Left colon (tissue), 2 donors: Measurements from ENCODE around the gene RABGGTB. TPM values are rescaled to one million over a fixed set of nuclear protein-coding genes. Genes with fewer than 3 reads are reported as not detected.
"Not testable (repeated sequence)": the region's sequence is repeated elsewhere in the genome, so short reads cannot be mapped to it uniquely, and the experiment has no call there.

Experiments used
- ATAC-seq: fragments of 200-7000 bp; cut with Tn5 transposase; one replicate; pipeline ENCODE4 v1.9.1; 2020; ENCODE audit warnings: mild to moderate bottlenecking, moderate library complexity
- DNase-seq, 2 donors: peaks; one replicate each; pipeline ENCODE4 v3.0.0-alpha.2; 2020
- intact Hi-C, 2 donors: fragments of 100-400 bp; cut with DNase I in 1 of 2; cut with micrococcal nuclease in 1 of 2; formaldehyde crosslinking; loops; one replicate each; pipeline versions ENCODE4 v1.11.2 to v1.14.0; 2022; cut with DNase I, micrococcal nuclease
- long read RNA-seq: library from polyadenylated mRNA; unstranded; transcript quantifications from one replicate; pipeline ENCODE4 v2.0.0, GENCODE V29; 2021
- total RNA-seq, 2 donors: library from RNA; stranded (reverse); fragmentation: NEBNext Ultra II Directional; extraction: Animal tissue kit (Norgen Biotek cat#: 25700); gene quantifications; one replicate each; pipeline ENCODE4 v1.2.1, GENCODE V29; 2021
- donor health status: DM: no; HTN: no; CAD: no.
- donor health status: DM: yes; HTN: yes; CAD: no.

RABGGTB gene
- 10 to 100 TPM; 49.7 to 68.5 TPM for total RNA-seq
- long read RNA-seq, transcript RABGGTB-201 (9 exons, 1,496 nt), result major isoform, 18 of 29 reads
- long read RNA-seq, partial matches to known transcripts, result 1 of 29 reads
- long read RNA-seq, other reads (novel, unspliced or antisense), result 10 of 29 reads

DNA sequence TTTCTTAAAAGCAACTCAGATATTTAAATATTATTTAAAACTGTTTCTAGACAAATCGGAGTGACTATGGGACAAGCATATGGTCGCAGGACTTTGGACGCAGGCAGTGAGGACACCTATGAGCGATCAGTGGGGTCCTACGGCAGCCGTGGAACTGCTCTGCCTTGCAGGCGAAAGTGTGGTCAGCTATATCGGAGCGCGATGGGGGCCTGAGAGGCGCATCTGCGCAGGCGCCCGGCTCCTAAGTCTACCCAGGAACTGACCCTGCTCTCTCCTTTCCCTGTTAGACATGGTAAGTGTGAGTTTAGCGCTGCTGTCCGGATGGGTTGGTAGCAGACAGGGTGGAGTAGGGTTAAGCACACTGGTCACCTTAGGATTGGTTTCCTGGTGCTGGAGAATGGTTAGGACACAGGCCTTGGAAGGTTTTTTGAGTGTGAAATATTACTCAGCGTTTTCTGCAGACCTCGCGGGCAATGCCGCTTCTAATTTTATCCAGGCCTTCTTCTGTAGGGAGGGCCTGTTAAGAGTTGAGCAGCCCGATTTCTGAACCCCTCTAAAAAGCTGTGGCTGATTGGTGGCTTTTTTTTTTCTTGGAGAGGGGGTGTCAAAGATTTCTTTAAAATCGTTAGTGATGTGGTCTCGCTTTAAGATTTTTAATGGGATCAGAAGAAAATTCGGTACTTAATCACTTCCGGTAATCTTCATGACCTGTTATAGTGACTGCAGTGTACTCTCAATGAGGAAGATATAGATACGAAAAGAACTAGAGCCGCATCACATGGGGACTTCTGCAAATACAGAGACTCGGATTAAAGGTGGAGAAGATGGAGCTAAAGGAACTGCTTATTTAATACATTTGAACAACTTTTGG is at the start of gene RABGGTB:
RABGGTB (plus strand) TSS at position 274 of the 871 bp plus-strand sequence; CDS start at position 290, 16 bp downstream.
- ATAC-seq (peak; percentile 96), DNase-seq (peak; percentile 95 to 97)
- intact Hi-C loops, result loop anchor here in 1 of 2 donors (5.0 kb wide), 1 partner anchor 64 kb away; the partner anchor contains the start of gene ACADM

DNA sequence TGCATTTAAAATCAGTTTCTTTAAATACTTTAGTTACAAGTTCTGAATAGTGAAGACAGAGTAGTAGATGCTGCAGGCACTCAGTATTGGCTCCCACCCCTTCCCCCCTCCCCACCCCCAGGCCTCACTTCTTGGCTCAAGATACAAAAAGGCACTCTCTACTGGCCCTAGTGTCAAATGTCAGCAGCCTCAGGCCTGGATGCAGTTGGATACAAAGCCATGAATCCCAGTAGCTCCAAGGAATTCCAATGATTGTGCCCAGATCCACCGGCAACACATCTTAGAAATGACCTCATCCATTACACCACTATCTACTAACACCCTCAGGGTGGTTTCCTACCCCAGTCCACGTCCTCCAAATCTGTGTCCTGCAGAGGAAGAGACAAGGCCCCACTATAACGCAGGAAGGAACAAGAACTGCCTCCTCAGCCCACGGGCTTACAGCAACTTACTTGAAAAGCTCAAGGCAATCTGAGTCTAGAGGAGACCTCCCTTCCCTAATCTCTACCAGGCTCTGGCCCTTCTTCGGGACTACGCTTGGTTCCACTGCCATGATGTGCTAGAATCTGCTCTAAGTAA is 43.9 kb upstream of the RABGGTB start:
- ATAC-seq (no peak), DNase-seq (no peak)
- intact Hi-C loops, result no loop called here

DNA sequence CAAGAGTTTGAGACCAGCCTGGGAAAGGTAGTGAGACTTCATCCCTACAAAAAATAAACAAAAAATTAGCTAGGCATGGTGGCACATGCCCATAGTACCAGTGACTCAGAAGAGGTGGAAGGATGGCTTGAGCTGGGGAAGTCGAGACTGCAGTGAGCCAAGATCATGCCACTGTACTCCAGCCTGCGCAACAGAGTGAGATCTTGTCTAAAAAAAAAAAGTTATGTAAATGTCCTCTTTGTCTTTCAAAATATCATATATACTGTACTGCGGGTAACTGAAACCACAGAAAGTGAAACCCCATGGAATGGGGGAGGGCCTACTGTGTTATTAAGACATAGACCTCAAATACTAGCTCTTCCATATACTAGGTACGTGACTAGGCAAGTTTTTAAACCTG is 40.8 kb upstream of the RABGGTB start:
- DNase-seq (no peak), ATAC-seq (no peak)
- intact Hi-C loops, result no loop called here

DNA sequence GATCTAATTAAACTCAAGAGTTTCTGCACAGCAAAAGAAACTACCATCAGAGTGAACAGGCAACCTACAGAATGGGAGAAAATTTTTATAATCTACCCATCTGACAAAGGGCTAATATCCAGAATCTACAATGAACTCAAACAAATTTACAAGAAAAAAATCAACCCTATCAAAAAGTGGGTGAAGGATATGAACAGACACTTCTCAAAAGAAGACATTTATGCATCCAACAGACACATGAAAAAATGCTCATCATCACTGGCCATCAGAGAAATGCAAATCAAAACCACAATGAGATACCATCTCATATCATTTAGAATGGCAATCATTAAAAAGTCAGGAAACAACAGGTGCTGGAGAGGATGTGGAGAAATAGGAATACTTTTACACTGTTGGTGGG is 28.8 kb upstream of the RABGGTB start:
- DNase-seq, intact Hi-C loops, ATAC-seq: not testable (repeated sequence)

DNA sequence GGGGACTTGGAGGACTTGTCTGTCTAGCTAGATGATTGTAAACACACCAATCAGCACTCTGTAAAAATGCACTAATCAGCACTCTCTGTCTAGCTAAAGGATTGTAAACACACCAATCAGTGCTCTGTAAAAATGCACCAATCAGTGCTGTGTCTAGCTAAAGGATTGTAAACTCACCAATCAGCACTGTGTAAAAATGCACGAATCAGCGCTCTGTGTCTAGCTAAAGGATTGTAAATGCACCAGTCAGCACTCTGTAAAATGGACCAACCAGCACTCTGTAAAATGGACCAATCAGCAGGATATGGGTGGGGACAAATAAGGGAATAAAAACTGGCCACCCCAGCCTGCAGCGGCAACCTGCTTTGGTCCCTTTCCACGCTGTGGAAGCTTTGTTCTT is 27.5 kb upstream of the RABGGTB start:
- intact Hi-C loops, DNase-seq, ATAC-seq: not testable (repeated sequence)

DNA sequence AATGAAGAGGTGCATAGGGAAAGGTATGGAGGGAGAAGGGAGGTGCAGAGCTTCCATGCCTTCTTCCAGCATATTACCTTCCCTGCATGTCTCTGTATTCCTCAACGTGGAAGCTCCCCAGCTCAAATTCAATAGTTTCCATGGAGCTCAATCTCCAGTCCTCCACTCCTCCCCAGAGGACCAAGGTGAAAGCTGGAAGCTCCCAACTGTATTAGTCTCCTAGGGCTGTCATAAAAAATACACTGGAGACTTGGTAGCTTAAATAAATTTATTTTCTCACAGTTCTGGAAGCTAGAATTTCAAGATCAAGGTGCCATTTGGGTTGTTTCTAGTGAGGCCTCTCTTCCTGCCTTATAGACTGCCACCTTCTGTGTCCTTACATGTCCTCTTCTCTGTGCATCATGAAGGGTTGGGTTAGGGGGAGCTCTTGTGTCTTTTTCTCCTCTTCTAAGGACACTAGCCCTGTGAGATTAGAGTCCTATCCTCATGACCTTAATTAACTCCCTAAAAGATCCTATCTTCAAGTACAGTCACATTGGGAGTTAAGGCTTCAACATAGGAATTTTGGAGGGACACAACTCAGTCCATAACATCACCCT is 21.9 kb upstream of the RABGGTB start:
- no peak for ATAC-seq
- intact Hi-C loops, result no loop called here
- DNase-seq, result no peak

DNA sequence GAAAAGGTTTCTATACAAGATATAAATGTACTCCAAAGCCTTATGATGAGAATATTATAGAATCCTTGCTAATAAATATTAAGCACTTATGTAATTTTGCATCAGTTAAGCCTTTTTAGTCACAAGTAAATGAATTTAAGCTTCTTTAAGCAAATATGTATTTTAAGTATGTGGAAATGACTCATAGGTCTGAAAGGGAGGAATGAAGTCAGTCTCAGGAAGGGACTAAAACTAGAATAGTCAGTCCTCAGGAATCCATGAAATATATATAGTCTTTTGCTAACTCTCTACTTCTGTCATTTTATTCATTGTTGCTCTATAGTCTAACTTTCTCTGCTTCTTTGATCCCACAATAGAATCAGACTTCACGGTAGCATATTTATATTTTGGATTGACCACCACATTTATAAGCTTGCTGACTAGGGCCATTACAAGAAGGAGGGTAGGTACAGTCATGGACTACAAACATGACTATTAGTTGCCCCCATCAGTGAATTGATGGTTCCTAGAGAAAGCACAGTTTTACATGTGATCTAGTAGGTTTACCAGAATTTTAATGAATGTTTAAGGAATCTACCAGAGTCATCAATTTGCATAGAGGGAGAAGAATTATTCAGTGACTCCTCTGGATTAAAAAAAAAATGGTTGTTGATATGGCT is 20.2 kb upstream of the RABGGTB start:
- intact Hi-C loops, result no loop called here
- no peak for ATAC-seq
- DNase-seq, result no peak

DNA sequence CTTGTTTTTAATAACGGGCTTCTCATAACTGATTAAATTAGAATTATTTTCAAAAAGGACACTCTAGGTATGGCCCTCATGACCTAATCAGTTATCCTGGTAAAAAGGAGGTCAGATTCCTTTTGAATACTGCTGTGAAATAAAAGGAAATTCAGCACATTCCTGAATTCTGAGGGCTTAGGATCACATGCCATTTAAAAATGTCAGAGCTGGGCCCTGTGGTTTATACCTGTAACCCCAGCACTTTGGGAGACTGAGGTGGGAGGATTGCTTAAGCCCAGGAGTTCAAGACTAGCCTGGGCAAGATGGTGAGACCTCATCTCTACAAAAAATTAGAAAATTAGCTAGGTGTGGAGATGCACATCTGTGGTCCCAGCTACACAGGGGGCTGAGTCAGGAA is 18.0 kb upstream of the RABGGTB start:
- DNase-seq (no peak), ATAC-seq (no peak)
- intact Hi-C loops, result no loop called here

DNA sequence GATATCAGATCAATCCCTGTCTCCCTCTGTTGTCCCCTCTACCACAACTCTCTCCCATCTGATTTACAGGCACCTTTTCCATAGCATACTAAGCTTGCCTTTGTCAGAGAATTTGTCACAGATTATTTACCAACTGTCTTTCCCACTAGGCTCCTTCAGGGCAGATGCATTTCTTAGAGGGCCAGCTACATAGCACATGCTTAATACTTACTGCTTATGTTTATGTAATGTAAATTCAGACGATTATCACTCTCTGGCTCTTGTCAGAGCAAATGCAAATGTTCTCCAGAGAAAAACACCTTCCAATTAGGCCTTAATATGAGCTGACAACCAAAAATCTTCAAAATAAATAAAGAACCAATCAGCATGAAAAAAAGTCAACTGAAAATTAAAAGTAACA is 15.3 kb upstream of the RABGGTB start:
- intact Hi-C loops, result no loop called here
- no peak for DNase-seq
- no peak for ATAC-seq

DNA sequence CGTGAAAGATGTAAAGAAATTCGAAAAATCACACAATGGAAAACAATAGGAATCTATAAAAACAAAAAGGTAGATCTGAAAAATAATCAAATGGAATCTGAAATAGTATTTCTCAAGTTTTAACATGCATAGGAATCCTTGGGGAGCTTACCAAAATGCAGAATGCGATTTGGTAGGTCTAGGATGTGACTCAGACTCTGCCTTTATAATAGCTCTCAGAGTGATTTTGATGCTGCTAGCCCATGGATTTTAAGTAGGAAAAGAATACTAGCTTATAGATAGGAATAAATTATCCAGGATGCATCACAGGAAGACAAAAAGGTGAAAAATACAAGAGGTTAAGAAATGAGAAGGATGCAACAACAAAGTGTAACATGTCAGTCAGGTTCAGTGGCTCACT is 14.1 kb upstream of the RABGGTB start:
- DNase-seq (no peak), ATAC-seq (no peak)
- intact Hi-C loops, result no loop called here

DNA sequence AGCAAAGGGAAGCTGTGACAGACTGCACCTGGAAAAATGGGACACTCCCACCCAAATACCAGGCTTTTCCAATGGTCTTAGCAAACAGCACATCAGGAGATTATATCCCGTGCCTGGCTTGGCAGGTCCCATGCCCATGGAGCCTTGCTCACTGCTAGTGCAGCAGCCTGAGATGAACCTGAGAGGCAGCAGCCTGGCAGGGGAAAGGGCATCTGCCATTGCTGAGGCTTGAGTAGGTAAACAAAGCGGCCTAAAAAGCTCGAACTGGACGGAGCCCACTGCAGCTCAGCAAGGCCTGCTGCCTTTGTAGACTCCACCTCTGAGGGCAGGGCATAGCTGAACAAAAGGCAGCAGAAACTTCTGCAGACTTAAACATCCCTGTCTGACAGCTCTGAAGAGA is 8.2 kb upstream of the RABGGTB start:
- DNase-seq, intact Hi-C loops, ATAC-seq: not testable (repeated sequence)

DNA sequence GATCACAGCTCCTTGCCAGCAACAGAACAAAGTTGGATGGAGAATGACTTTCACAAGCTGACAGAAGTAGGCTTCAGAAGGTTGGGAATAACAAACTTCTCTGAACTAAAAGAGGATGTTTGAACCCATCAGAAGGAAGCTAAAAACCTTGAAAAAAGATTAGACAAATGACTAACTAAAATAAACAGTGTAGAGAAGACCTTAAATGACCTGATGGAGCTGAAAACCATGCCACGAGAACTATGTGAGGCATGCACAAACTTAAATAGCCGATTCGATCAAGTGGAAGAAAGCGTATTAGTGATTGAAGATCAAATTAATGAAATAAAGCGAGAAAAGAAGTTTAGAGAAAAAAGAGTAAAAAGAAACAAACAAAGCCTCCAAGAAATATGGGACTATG is 7.4 kb upstream of the RABGGTB start:
- ATAC-seq, DNase-seq, intact Hi-C loops: not testable (repeated sequence)

DNA sequence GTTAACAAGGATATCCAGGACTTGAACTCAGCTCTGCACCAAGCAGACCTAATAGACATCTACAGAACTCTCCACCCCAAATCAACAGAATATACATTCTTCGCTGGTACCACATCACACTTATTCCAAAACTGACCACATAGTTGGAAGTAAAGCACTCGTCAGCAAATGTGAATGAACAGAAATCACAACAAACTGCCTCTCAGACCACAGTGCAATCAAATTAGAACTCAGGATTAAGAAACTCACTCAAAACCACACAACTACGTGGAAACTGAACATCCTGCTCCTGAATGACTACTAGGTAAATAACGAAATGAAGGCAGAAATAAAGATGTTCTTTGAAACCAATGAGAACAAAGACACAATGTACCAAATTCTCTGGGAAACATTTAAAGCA is 5.9 kb upstream of the RABGGTB start:
- ATAC-seq, intact Hi-C loops, DNase-seq: not testable (repeated sequence)

DNA sequence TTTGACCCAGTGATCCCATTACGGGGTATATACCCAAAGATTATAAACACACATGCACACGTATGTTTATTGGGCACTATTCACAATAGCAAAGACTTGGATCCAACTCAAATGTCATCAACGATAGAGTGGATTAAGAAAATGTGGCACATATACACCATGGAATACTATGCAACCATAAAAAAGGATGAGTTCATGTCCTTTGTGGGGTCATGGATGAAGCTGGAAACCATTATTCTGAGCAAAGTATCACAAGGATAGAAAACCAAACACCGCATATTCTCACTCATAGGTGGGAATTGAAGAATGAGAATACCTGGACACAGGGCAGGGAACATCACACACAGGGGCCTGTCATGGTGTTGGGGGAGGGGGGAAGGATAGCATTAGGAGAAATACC is 2.1 kb upstream of the RABGGTB start:
- DNase-seq, intact Hi-C loops, ATAC-seq: not testable (repeated sequence)

DNA sequence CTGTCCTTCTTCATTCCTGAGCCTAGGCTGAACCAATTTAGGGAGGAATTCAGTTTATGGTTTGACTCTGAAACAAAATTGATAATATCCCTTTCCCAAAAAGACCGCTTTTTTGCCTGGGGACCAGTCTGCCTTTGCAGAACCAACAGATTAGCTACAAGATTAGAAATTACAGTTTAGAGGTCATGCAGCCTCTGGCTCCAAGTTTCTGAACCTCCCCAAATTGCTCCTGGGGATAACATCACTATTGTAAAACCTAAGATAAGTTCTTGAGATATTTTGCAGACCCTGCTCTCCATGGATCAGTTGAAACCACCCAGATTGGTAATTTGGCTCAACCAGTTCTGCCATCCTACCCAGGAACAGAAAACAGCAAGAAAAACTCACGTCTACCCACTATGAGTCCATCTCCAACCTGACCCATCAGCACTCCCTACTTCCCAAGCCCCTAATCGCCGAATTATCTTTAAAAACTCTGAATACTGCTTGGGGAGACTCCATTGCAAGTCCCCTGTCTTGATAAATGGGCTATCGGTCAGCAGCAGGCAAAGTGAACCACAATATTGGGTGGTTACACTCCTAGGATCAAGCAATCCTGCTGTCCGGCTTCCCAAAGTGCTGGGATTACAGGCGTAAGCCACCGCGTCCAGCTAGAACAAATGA is 605 bp upstream of the RABGGTB start:
- ATAC-seq (peak; percentile 26), DNase-seq (no peak)
- intact Hi-C loops, result loop anchor here in 1 of 2 donors (5.0 kb wide), 1 partner anchor 63 kb away; the partner anchor contains the start of gene ACADM

DNA sequence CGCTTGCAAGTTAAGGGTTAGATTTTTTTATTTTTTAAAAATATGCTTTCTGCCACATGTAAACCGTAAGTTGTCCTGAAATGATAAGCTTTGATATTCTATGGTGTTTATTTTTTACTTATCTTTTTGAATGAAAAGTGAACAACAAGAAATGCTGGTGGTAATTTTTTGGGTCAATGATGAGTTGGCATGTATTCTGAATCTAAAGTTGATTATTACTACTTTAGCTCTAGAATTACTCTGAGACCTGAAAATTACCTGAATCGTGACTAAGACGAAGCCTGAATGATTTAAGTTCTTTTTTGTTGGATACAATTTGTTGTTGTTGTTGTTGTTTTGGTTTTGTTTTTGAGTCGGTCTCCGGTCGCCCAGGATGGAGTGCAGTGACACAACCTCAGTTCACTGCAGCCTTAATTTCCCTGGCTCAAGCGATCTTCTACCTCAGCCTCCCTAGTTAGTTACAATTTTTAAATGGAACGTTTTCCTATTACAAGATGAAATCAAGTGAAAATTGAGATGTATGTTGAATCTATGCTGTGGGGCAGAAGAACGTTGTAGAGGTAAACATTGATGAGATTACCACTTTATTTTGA is 941 bp downstream of the RABGGTB start:
- ATAC-seq, result no peak
- DNase-seq, result no peak
- intact Hi-C loops, result loop anchor here in 1 of 2 donors (5.0 kb wide), 1 partner anchor 65 kb away; the partner anchor contains the start of gene ACADM

DNA sequence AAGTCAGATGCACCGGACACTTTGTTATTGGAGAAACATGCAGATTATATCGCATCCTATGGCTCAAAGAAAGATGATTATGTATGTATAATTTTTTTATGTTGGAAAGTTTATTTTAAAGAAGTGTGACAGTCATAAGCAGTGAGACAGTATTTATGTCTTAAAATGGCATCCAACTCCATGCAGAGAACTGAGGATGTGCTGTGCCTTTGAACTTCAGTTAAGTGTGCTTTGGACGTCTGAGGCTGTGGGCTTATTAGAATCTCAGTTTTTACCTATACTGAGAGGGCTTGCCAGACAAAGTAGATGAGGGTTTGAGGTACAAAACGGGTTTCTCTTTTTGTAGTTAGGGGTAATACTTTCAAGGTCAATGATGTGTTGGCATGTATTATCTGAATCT is 1.5 kb downstream of the RABGGTB start:
- intact Hi-C loops, result loop anchor here in 1 of 2 donors (5.0 kb wide), 1 partner anchor 65 kb away; the partner anchor contains the start of gene ACADM
- no peak for ATAC-seq

DNA sequence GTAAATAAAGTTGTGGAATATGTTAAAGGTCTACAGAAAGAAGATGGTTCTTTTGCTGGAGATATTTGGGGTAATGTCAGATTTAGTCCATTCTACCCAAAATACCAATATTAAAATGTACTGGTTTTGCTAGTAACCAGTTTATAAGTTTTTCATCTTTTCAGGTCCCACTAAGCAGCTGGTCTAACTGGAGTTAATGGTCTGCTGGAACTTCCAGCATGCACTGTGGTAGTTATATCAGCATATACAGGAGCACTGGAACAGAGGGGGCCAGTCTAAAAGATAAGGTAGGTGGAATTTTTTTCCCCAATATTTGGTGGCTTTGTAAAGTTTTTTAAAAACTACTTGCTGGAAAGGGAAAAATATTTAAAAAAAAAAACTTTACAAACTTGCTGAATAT is 3.9 kb downstream of the RABGGTB start:
- DNase-seq (no peak), ATAC-seq (no peak)
- intact Hi-C loops, result loop anchor here in 1 of 2 donors (5.0 kb wide), 1 partner anchor 68 kb away; the partner anchor contains the start of gene ACADM

More for the DNA sequence above, 1.5 kb downstream of the RABGGTB start:
- DNase-seq, result no peak
